HEK293 (cell line): ENCODE data around the gene DPYSL3.

Experiments
- CTCF ChIA-PET: fragments of 350-600 bp; formaldehyde crosslinking; extraction: SDS; loops from one replicate; lab custom pipeline; 2021; ENCODE audit warnings: antibody characterized with exemption; lab: Yijun Ruan, JAX
- POLR2A ChIA-PET: fragments of 300-600 bp; formaldehyde crosslinking; extraction: SDS; loops from one replicate; lab custom pipeline; 2020; ENCODE audit warnings: antibody characterized with exemption, inconsistent platforms; lab: Yijun Ruan, JAX
- H3K27ac ChIP-seq: fragments of 200-500 bp; sonication (Bioruptor generic); 2 replicates; pipeline ENCODE4 v1.5.1; 2014; ENCODE audit warnings: low read depth, low read length, control low read depth, inconsistent platforms; ENCODE audit errors: extremely low read depth
- H3K36me3 ChIP-seq, 2 experiments: fragments of 200-500 bp in 1 of 2; sonication (Bioruptor generic) in 1 of 2; 1 replicate in 1 of 2; 2 replicates in 1 of 2; pipeline ENCODE4 v1.5.1; 2014 to 2017; ENCODE audit warnings: inconsistent platforms in 2 of 2, low read length in 2 of 2; ENCODE audit not compliant: control insufficient read depth in 2 of 2, insufficient read depth in 1 of 2
- H3K4me1 ChIP-seq: fragments of 200-500 bp; sonication (Bioruptor generic); 2 replicates; pipeline ENCODE4 v1.5.1; 2014; ENCODE audit warnings: mild to moderate bottlenecking, low read length, inconsistent platforms; ENCODE audit not compliant: control insufficient read depth, insufficient read depth
- H3K4me3 ChIP-seq: 2 replicates; pipeline ENCODE4 v1.5.1; 2011; ENCODE audit warnings: low read depth, mild to moderate bottlenecking, control low read depth, low read length, moderate library complexity
- H3K9me3 ChIP-seq: fragments of 200-500 bp; sonication (Bioruptor generic); 2 replicates; pipeline ENCODE4 v1.5.1; 2014; ENCODE audit warnings: low read depth, low read length, inconsistent platforms; ENCODE audit not compliant: control insufficient read depth, insufficient read depth
- ZBTB7A ChIP-seq: fragments of 450-650 bp; formaldehyde crosslinking; IDR thresholded peaks from 2 replicates; pipeline ENCODE4 v1.5.1; 2016; ENCODE audit warnings: low read depth, missing biosample characterization, missing genetic modification characterization
- ZFP3 ChIP-seq: fragments of 450-650 bp; formaldehyde crosslinking; IDR thresholded peaks from 2 replicates; pipeline ENCODE4 v1.5.1; 2016; ENCODE audit warnings: low read depth, missing biosample characterization, missing genetic modification characterization
- ZNF133 ChIP-seq: fragments of 450-650 bp; formaldehyde crosslinking; IDR thresholded peaks from 2 replicates; pipeline ENCODE4 v1.5.1; 2016; ENCODE audit warnings: missing biosample characterization, missing genetic modification characterization
- ZNF138 ChIP-seq: fragments of 450-650 bp; formaldehyde crosslinking; IDR thresholded peaks from 2 replicates; pipeline ENCODE4 v1.5.1; 2016; ENCODE audit warnings: missing biosample characterization, missing genetic modification characterization, borderline replicate concordance
- ZNF174 ChIP-seq: fragments of 450-650 bp; formaldehyde crosslinking; IDR thresholded peaks from 2 replicates; pipeline ENCODE4 v1.5.0; 2017; ENCODE audit warnings: missing biosample characterization, mild to moderate bottlenecking, missing genetic modification characterization
- ZNF19 ChIP-seq: fragments of 450-650 bp; formaldehyde crosslinking; IDR thresholded peaks from 2 replicates; pipeline ENCODE4; 2016; ENCODE audit warnings: missing biosample characterization, missing genetic modification characterization, low read depth
- ZNF214 ChIP-seq: fragments of 450-650 bp; formaldehyde crosslinking; IDR thresholded peaks from 2 replicates; pipeline ENCODE4 v1.5.1; 2017; ENCODE audit warnings: missing biosample characterization, mild to moderate bottlenecking, missing genetic modification characterization, borderline replicate concordance
- ZNF37A ChIP-seq: fragments of 450-650 bp; IDR thresholded peaks from 2 replicates; pipeline ENCODE4 v1.5.1; 2018; ENCODE audit warnings: missing biosample characterization, missing genetic modification characterization
- ZNF473 ChIP-seq: fragments of 450-650 bp; formaldehyde crosslinking; IDR thresholded peaks from 2 replicates; pipeline ENCODE4 v1.5.1; 2017; ENCODE audit warnings: missing biosample characterization, missing genetic modification characterization
- ZNF521 ChIP-seq: fragments of 450-650 bp; formaldehyde crosslinking; IDR thresholded peaks from 2 replicates; pipeline ENCODE4 v1.5.1; 2017; ENCODE audit warnings: missing biosample characterization, mild to moderate bottlenecking, missing genetic modification characterization
- ZNF621 ChIP-seq: fragments of 450-650 bp; formaldehyde crosslinking; IDR thresholded peaks from 2 replicates; pipeline ENCODE4 v1.5.1; 2017; ENCODE audit warnings: missing biosample characterization, missing genetic modification characterization
- ZNF626 ChIP-seq: fragments of 450-650 bp; sonication (Bioruptor Pico); formaldehyde crosslinking; IDR thresholded peaks from 2 replicates; pipeline ENCODE4 v1.5.1; 2018; ENCODE audit warnings: missing biosample characterization, missing genetic modification characterization, inconsistent platforms
- ZNF670 ChIP-seq: fragments of 450-650 bp; formaldehyde crosslinking; IDR thresholded peaks from 2 replicates; pipeline ENCODE4 v1.5.1; 2016; ENCODE audit warnings: missing biosample characterization, missing genetic modification characterization, low read depth
- ZNF768 ChIP-seq: fragments of 450-650 bp; formaldehyde crosslinking; IDR thresholded peaks from 2 replicates; pipeline ENCODE4 v1.5.1; 2018; ENCODE audit warnings: missing biosample characterization, mild to moderate bottlenecking, missing genetic modification characterization
- ZNF792 ChIP-seq: fragments of 450-650 bp; formaldehyde crosslinking; IDR thresholded peaks from 2 replicates; pipeline ENCODE4 v1.5.1; 2016; ENCODE audit warnings: missing biosample characterization, missing genetic modification characterization
- ZNF830 ChIP-seq: fragments of 450-650 bp; IDR thresholded peaks from 2 replicates; pipeline ENCODE4 v1.5.0; 2018; ENCODE audit warnings: missing biosample characterization, missing genetic modification characterization, low read depth, mild to moderate bottlenecking, moderate library complexity
- TF ChIP-seq, protein P1 (sequence below): fragments of 450-650 bp; formaldehyde crosslinking; IDR thresholded peaks from 2 replicates; pipeline ENCODE4 v1.5.1; 2016; ENCODE audit warnings: missing biosample characterization, missing genetic modification characterization, borderline replicate concordance
- TF ChIP-seq, protein P2 (sequence below): fragments of 450-650 bp; formaldehyde crosslinking; IDR thresholded peaks from 2 replicates; pipeline ENCODE4 v1.5.1; 2016; ENCODE audit warnings: missing biosample characterization, missing genetic modification characterization
- TF ChIP-seq, protein P3 (sequence below): fragments of 450-650 bp; formaldehyde crosslinking; IDR thresholded peaks from 2 replicates; pipeline ENCODE4 v1.5.1; 2016; ENCODE audit warnings: missing biosample characterization, missing genetic modification characterization

The DPYSL3 gene

DNA sequence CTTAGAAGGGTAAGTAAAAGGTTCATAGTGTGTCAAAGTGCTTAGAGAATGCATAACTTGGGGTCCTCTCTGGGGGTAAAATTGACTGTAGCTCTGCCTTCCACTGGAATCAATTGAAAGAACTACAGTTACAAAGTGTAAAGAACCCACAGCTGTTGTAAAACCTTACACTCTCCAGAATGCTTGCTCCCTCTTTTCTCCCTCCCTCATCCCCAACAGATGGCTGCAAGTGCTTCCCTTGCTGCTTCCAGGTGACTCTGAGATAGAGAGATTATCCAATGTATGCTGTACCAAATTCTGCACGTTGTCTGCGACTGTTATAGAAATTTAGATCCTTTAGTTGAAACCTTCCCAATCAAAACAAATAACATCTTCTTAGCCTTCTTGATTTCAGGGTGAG lies 149.1 kb downstream of the DPYSL3 start (continued):
- TF ChIP-seq ZNF621 (tag by site-specific recombination), result no peak
- TF ChIP-seq ZNF37A (tag by site-specific recombination), result no peak
- no peak for TF ChIP-seq ZFP3
- TF ChIP-seq, protein P1, sequence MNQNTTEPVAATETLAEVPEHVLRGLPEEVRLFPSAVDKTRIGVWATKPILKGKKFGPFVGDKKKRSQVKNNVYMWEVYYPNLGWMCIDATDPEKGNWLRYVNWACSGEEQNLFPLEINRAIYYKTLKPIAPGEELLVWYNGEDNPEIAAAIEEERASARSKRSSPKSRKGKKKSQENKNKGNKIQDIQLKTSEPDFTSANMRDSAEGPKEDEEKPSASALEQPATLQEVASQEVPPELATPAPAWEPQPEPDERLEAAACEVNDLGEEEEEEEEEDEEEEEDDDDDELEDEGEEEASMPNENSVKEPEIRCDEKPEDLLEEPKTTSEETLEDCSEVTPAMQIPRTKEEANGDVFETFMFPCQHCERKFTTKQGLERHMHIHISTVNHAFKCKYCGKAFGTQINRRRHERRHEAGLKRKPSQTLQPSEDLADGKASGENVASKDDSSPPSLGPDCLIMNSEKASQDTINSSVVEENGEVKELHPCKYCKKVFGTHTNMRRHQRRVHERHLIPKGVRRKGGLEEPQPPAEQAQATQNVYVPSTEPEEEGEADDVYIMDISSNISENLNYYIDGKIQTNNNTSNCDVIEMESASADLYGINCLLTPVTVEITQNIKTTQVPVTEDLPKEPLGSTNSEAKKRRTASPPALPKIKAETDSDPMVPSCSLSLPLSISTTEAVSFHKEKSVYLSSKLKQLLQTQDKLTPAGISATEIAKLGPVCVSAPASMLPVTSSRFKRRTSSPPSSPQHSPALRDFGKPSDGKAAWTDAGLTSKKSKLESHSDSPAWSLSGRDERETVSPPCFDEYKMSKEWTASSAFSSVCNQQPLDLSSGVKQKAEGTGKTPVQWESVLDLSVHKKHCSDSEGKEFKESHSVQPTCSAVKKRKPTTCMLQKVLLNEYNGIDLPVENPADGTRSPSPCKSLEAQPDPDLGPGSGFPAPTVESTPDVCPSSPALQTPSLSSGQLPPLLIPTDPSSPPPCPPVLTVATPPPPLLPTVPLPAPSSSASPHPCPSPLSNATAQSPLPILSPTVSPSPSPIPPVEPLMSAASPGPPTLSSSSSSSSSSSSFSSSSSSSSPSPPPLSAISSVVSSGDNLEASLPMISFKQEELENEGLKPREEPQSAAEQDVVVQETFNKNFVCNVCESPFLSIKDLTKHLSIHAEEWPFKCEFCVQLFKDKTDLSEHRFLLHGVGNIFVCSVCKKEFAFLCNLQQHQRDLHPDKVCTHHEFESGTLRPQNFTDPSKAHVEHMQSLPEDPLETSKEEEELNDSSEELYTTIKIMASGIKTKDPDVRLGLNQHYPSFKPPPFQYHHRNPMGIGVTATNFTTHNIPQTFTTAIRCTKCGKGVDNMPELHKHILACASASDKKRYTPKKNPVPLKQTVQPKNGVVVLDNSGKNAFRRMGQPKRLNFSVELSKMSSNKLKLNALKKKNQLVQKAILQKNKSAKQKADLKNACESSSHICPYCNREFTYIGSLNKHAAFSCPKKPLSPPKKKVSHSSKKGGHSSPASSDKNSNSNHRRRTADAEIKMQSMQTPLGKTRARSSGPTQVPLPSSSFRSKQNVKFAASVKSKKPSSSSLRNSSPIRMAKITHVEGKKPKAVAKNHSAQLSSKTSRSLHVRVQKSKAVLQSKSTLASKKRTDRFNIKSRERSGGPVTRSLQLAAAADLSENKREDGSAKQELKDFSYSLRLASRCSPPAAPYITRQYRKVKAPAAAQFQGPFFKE (tag by site-specific recombination), result no peak
- TF ChIP-seq, protein P2, sequence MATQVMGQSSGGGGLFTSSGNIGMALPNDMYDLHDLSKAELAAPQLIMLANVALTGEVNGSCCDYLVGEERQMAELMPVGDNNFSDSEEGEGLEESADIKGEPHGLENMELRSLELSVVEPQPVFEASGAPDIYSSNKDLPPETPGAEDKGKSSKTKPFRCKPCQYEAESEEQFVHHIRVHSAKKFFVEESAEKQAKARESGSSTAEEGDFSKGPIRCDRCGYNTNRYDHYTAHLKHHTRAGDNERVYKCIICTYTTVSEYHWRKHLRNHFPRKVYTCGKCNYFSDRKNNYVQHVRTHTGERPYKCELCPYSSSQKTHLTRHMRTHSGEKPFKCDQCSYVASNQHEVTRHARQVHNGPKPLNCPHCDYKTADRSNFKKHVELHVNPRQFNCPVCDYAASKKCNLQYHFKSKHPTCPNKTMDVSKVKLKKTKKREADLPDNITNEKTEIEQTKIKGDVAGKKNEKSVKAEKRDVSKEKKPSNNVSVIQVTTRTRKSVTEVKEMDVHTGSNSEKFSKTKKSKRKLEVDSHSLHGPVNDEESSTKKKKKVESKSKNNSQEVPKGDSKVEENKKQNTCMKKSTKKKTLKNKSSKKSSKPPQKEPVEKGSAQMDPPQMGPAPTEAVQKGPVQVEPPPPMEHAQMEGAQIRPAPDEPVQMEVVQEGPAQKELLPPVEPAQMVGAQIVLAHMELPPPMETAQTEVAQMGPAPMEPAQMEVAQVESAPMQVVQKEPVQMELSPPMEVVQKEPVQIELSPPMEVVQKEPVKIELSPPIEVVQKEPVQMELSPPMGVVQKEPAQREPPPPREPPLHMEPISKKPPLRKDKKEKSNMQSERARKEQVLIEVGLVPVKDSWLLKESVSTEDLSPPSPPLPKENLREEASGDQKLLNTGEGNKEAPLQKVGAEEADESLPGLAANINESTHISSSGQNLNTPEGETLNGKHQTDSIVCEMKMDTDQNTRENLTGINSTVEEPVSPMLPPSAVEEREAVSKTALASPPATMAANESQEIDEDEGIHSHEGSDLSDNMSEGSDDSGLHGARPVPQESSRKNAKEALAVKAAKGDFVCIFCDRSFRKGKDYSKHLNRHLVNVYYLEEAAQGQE (tag by site-specific recombination), result no peak
- no peak for TF ChIP-seq ZNF174 (tag by site-specific recombination)
- TF ChIP-seq, protein P3, sequence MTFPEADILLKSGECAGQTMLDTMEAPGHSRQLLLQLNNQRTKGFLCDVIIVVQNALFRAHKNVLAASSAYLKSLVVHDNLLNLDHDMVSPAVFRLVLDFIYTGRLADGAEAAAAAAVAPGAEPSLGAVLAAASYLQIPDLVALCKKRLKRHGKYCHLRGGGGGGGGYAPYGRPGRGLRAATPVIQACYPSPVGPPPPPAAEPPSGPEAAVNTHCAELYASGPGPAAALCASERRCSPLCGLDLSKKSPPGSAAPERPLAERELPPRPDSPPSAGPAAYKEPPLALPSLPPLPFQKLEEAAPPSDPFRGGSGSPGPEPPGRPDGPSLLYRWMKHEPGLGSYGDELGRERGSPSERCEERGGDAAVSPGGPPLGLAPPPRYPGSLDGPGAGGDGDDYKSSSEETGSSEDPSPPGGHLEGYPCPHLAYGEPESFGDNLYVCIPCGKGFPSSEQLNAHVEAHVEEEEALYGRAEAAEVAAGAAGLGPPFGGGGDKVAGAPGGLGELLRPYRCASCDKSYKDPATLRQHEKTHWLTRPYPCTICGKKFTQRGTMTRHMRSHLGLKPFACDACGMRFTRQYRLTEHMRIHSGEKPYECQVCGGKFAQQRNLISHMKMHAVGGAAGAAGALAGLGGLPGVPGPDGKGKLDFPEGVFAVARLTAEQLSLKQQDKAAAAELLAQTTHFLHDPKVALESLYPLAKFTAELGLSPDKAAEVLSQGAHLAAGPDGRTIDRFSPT (tag by site-specific recombination), result no peak
- TF ChIP-seq ZNF768, result no peak
- no peak for TF ChIP-seq ZNF830 (tag by site-specific recombination)

DNA sequence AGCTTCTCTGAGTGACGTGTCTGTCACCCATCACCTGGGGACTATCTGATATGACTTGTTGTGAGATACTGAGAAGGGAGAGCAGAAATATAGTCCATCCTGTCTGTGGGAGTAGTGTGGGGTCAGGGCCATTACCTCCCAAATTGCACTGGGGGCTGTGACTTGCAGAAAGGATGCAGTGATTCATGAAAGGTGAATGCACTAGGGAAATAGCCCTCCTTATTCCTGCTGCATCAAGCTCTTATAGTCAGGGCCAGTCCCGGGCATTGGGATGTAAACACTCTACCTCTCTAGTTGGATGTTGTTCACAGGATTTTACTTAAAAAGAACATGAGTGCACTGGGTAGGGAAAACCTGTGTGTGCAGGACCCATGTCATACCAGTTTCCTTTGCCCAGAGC lies 150.3 kb downstream of the DPYSL3 start:
- Histone ChIP-seq H3K4me1 (no peaks in the 10 kb centered on the region), H3K36me3 (no peaks in the 10 kb centered on the region), H3K27ac (no peak overlapping the region), H3K4me3 (no peak overlapping the region), H3K9me3 (no peaks in the 10 kb centered on the region)
- ChIA-PET POLR2A (no interaction called here), CTCF (interaction anchor here (0.7 to 0.9 kb wide), 3 partner anchors 171 to 400 kb away, joined by 3 to 4 read pairs (median 3); no protein-coding TSS in a partner anchor)
- TF ChIP-seq ZNF214 (tag by site-specific recombination) (no peak), ZNF133 (no peak), ZBTB7A (tag by site-specific recombination) (no peak), ZNF830 (tag by site-specific recombination) (no peak), ZNF626 (tag by site-specific recombination) (no peak), ZNF473 (tag by site-specific recombination) (no peak), ZNF792 (tag by site-specific recombination) (no peak), ZNF174 (tag by site-specific recombination) (no peak), ZNF138 (tag by site-specific recombination) (no peak), ZNF670 (no peak), ZNF521 (tag by site-specific recombination) (no peak), ZNF19 (tag by site-specific recombination) (no peak)
